Loucy (cell line): ENCODE data around the gene IL1RAPL2.

Experiments
- H2AFZ ChIP-seq: fragments of 200-600 bp; sonication (generic); 2 replicates; pipeline ENCODE4 v1.6.0; 2016; ENCODE audit warnings: antibody characterized with exemption, mild to moderate bottlenecking, low read length, moderate library complexity
- H3F3A ChIP-seq: fragments of 200-600 bp; 2 replicates; pipeline ENCODE4 v1.6.0; 2016; ENCODE audit warnings: antibody characterized with exemption, low read depth, mild to moderate bottlenecking
- H3K27me3 ChIP-seq: fragments of 200-600 bp; sonication (generic); 2 replicates; pipeline ENCODE4 v1.6.1; 2014; ENCODE audit warnings: low read length, mild to moderate bottlenecking; ENCODE audit not compliant: insufficient read depth, poor library complexity, severe bottlenecking
- H3K36me3 ChIP-seq: fragments of 200-600 bp; sonication (generic); 2 replicates; pipeline ENCODE4 v1.6.1; 2016; ENCODE audit warnings: low read length; ENCODE audit not compliant: insufficient read depth
- H3K4me1 ChIP-seq: fragments of 200-600 bp; sonication (generic); 2 replicates; pipeline ENCODE4 v1.5.1; 2014; ENCODE audit warnings: low read length, mild to moderate bottlenecking; ENCODE audit not compliant: insufficient read depth, poor library complexity, severe bottlenecking
- H3K4me2 ChIP-seq: fragments of 200-600 bp; sonication (generic); 2 replicates; pipeline ENCODE4 v1.6.0; 2014; ENCODE audit warnings: antibody characterized with exemption, low read length, low read depth, mild to moderate bottlenecking; ENCODE audit not compliant: poor library complexity, severe bottlenecking
- H3K4me3 ChIP-seq: fragments of 200-600 bp; sonication (generic); 2 replicates; pipeline ENCODE4 v1.5.1; 2014; ENCODE audit warnings: low read length, mild to moderate bottlenecking, mixed read lengths; ENCODE audit not compliant: poor library complexity, severe bottlenecking
- H3K79me2 ChIP-seq: fragments of 200-600 bp; sonication (generic); 2 replicates; pipeline ENCODE4 v1.6.1; 2014; ENCODE audit warnings: low read length; ENCODE audit not compliant: insufficient read depth
- H3K9ac ChIP-seq: fragments of 200-600 bp; sonication (generic); 2 replicates; pipeline ENCODE4 v1.6.0; 2014; ENCODE audit warnings: mild to moderate bottlenecking, low read depth, low read length, moderate library complexity; ENCODE audit not compliant: poor library complexity, severe bottlenecking
- H3K9me2 ChIP-seq: fragments of 200-600 bp; sonication (generic); replicated peaks from 2 replicates; pipeline ENCODE4 v1.6.1; 2016; ENCODE audit warnings: low read depth, low read length, mixed read lengths
- H3K9me3 ChIP-seq: fragments of 200-600 bp; sonication (generic); 2 replicates; pipeline ENCODE4 v1.6.1; 2014; ENCODE audit warnings: mild to moderate bottlenecking, antibody characterized with exemption, low read length, low read depth; ENCODE audit not compliant: insufficient read depth
- H4K20me1 ChIP-seq: fragments of 200-600 bp; sonication (generic); 2 replicates; pipeline ENCODE4 v1.6.0; 2014; ENCODE audit warnings: antibody characterized with exemption, low read length, mild to moderate bottlenecking; ENCODE audit not compliant: insufficient read depth, poor library complexity, severe bottlenecking
- CTCF ChIP-seq: fragments of 200-600 bp; sonication (generic); conservative IDR thresholded peaks from 2 replicates; pipeline ENCODE4 v1.5.1; 2014; ENCODE audit warnings: mild to moderate bottlenecking, antibody characterized with exemption, low read length
- EZH2phosphoT487 ChIP-seq: fragments of 200-600 bp; IDR thresholded peaks from 2 replicates; pipeline ENCODE4 v1.6.1; 2018; ENCODE audit warnings: antibody characterized with exemption, mild to moderate bottlenecking, moderate library complexity, borderline replicate concordance

The IL1RAPL2 gene

GRCh38 chrX:105220636-105221035, 654.6 kb downstream of the IL1RAPL2 start, which contains the start of gene TEX13A:
Gene TEX13A (minus strand): TSS chrX:105220694. CDS start chrX:105220397, 297 bp downstream.
- Histone ChIP-seq H2AFZ (no peak within 1 kb of the TSS), H3K4me2 (no peak within 1 kb of the TSS)

GRCh38 chrX:105221374-105221773, 655.4 kb downstream of the IL1RAPL2 start:
- TF ChIP-seq EZH2phosphoT487, result no peak
- TF ChIP-seq CTCF, result no peak

More at GRCh38 chrX:105220636-105221035, 654.6 kb downstream of the IL1RAPL2 start, which contains the start of gene TEX13A:
- no peaks in the 10 kb centered on the region for H4K20me1 ChIP-seq
- no peaks in the 10 kb centered on the region for H3F3A ChIP-seq
- no peaks in the 10 kb centered on the region for H3K79me2 ChIP-seq
- H3K4me3 ChIP-seq, result no peak within 1 kb of the TSS
- no peaks in the 10 kb centered on the region for H3K4me1 ChIP-seq
- no peaks in the 10 kb centered on the region for H3K27me3 ChIP-seq
- no peaks in the 10 kb centered on the region for H3K9me2 ChIP-seq
- H3K36me3 ChIP-seq, result no peaks in the 10 kb centered on the region
- TF ChIP-seq EZH2phosphoT487 (no peak), CTCF (no peak)
- H3K9ac ChIP-seq, result no peak within 1 kb of the TSS
- H3K9me3 ChIP-seq, result no peaks in the 10 kb centered on the region

GRCh38 chrX:105226499-105226898, 660.5 kb downstream of the IL1RAPL2 start:
- H4K20me1 ChIP-seq, result no peaks in the 10 kb centered on the region
- H3K4me3 ChIP-seq, result no peak overlapping the region
- TF ChIP-seq CTCF, result no peak
- TF ChIP-seq EZH2phosphoT487, result no peak
- H3K9me3 ChIP-seq, result no peaks in the 10 kb centered on the region
- H3K79me2 ChIP-seq, result no peaks in the 10 kb centered on the region
- no peak overlapping the region for H3K9ac ChIP-seq
- no peaks in the 10 kb centered on the region for H3F3A ChIP-seq
- no peak overlapping the region for H3K4me2 ChIP-seq
- no peak overlapping the region for H2AFZ ChIP-seq
- no peaks in the 10 kb centered on the region for H3K27me3 ChIP-seq
- H3K4me1 ChIP-seq, result no peaks in the 10 kb centered on the region
- no peaks in the 10 kb centered on the region for H3K9me2 ChIP-seq
- H3K36me3 ChIP-seq, result no peaks in the 10 kb centered on the region

More at GRCh38 chrX:105221374-105221773, 655.4 kb downstream of the IL1RAPL2 start:
- H3K27me3 ChIP-seq, result no peaks in the 10 kb centered on the region
- no peak overlapping the region for H2AFZ ChIP-seq
- no peaks in the 10 kb centered on the region for H4K20me1 ChIP-seq
- no peaks in the 10 kb centered on the region for H3K36me3 ChIP-seq
- H3K9me3 ChIP-seq, result no peaks in the 10 kb centered on the region
- H3K9me2 ChIP-seq, result no peaks in the 10 kb centered on the region
- H3F3A ChIP-seq, result no peaks in the 10 kb centered on the region
- H3K4me3 ChIP-seq, result no peak overlapping the region
- no peaks in the 10 kb centered on the region for H3K79me2 ChIP-seq
- H3K9ac ChIP-seq, result no peak overlapping the region
- H3K4me2 ChIP-seq, result no peak overlapping the region
- H3K4me1 ChIP-seq, result no peaks in the 10 kb centered on the region
